MM.1S (cell line): ENCODE results near the gene LRRC27.

Experiments used
- CTCF ChIP-seq: fragments of 300-600 bp; sonication (generic); IDR thresholded peaks from 2 replicates; pipeline ENCODE4 v1.5.1; 2016; ENCODE audit warnings: antibody characterized with exemption, low read length, mixed read lengths
- EZH2 ChIP-seq: fragments of 300-600 bp; sonication (generic); optimal IDR thresholded peaks from 2 replicates; pipeline ENCODE3; 2017; ENCODE audit warnings: low read depth, mild to moderate bottlenecking, antibody characterized with exemption, low read length, mixed read lengths
- EZH2phosphoT487 ChIP-seq: fragments of 300-600 bp; sonication (generic); IDR thresholded peaks from 2 replicates; pipeline ENCODE4 v1.6.1; 2018; ENCODE audit warnings: antibody characterized with exemption, low read length

GRCh38 chr10:132374176-132374575, 42.2 kb downstream of the LRRC27 start:
- no peak for TF ChIP-seq CTCF
- TF ChIP-seq EZH2phosphoT487, result no peak
- TF ChIP-seq EZH2, result no peak
